ENCODE data around the gene BCL11A.

The BCL11A gene

GRCh38 chr2:60502144-60502543, 51.3 kb downstream of the BCL11A start:
- no peak for DNase-seq

- no peak for DNase-seq
Measured at GRCh38 chr2:60500861-60501260, 52.6 kb downstream of the BCL11A start.

DNA sequence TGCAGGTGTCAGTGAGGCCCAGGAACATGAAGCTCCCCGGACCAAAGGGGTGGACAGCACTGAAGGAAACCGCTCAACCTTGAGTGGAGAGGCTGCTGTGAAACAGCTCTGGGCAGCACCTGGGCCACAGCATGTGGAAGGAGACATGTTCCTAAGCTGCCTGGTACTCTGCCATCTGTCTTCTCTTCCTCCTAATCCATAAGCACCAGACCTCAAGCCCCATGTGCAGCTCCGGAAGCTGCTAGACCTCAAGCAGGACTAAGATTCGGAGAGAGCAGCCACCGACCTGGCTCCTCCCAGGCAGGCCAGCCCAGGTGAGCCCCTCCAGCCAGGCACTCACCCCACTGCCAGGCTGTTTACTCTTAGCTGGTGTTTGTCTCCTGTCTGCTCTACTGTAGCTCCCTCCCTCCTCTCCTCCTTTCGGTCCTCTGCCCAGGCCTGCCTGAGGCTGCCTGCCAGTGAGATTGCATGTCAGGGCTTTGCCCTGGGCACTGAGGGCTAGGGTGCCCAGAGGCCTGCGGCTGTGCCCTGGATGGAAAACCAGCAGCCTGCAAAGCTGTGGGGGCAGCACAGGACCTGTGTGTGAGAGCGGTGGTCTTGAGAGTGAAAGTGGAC, 53.7 kb downstream of the BCL11A start:
- DNase-seq, result no peak

- no peak for DNase-seq
Measured at GRCh38 chr2:60498816-60499429, 54.5 kb downstream of the BCL11A start.

DNA sequence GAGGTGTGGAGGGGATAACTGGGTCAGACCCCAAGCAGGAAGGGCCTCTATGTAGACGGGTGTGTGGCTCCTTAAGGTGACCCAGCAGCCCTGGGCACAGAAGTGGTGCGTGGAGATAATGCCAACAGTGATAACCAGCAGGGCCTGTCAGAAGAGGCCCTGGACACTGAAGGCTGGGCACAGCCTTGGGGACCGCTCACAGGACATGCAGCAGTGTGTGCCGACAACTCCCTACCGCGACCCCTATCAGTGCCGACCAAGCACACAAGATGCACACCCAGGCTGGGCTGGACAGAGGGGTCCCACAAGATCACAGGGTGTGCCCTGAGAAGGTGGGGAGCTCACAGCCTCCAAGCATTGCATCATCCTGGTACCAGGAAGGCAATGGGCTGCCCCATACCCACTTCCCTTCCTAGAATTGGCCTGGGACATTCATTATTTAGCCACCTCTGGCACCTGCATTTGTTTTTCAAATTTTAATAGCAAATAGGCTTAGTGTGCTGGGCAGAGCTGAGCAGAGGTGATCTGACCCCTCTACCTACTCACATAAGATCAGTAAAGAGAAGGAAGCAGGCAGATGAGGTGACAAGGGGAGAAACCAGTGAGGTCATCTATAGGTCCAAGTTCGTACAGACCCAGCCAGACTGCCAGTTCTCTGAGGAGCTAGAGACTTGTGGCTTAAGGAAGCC, 55.2 kb downstream of the BCL11A start:
- DNase-seq, result no peak

GRCh38 chr2:60497500-60497899, 56.0 kb downstream of the BCL11A start:
- DNase-seq, result no peak

- DNase-seq, result no peak
Measured at GRCh38 chr2:60496956-60497355, 56.5 kb downstream of the BCL11A start.

DNA sequence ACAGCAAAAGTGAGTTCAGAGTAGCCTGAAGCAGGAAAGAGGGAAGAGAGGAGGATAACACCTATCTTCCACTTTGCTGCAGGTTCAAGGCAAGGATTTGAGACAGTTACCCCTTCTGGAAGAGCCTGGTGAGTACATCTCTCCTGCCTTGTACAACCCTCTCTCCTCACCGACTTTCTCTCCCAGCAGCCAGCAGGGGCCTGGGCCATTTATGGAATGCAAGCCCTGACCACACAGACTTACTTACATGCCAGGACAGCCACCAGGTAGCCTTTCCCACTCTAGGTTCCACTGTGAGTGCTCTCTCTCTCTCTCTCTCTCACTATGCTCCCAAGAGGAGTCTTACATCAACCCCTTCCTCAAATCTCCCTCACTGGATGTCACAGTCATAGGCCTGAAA, 57.0 kb downstream of the BCL11A start:
- no peak for DNase-seq

GRCh38 chr2:60495041-60495625, 58.3 kb downstream of the BCL11A start:
- DNase-seq, result no peak

DNA sequence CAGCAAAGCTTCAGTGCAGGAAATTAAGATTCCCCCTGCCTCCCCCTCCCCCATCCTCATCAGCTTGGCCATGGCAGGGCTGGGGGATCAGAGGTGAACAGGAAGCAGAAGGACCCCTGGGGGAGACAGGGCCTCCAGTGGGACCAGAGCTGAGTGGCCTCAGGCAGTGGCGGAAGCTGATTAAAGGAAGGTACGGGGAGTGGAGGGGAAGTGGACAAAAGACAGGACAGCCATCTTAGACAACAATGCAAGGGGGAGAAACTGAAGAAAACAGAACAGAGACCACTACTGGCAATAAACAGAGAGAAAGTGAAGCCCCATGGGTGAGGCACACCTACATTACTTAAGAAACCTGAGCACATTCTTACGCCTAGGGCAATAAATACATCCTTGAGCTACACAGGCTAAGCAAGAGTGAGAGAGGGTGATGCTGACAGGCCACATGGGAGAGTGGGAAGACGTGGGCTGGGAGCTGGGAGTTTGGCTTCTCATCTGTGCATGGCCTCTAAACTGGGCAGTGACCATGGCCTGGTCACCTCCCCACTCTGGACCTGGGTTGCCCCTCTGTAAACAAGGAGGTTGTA, 59.6 kb downstream of the BCL11A start:
- no peak for DNase-seq

DNA sequence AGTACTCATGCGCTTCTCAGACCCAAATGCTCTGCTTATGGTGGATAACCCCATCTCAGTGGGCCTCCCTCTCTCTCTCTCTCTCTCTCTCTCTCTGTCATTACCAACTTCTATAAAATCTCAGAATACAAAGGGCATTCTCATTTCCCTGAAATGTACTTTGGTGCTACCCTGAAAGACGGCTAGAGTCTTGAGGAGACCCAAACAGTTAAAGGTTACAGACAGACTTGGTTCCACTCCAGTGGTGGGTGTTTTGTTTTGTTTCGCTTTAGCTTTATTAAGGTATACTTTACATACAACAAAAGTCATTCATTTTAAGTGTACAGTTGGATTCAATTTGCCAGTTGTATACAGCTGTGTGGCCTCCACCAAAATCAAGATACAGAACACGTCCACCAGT, 60.9 kb downstream of the BCL11A start:
- no peak for DNase-seq

GRCh38 chr2:60490848-60491247, 62.6 kb downstream of the BCL11A start:
- DNase-seq, result no peak

- DNase-seq, result no peak
Measured at GRCh38 chr2:60490441-60490840, 63.0 kb downstream of the BCL11A start.

GRCh38 chr2:60489289-60489688, 64.2 kb downstream of the BCL11A start:
- no peak for DNase-seq

- DNase-seq, result no peak
Measured at GRCh38 chr2:60488291-60488690, 65.2 kb downstream of the BCL11A start.

DNA sequence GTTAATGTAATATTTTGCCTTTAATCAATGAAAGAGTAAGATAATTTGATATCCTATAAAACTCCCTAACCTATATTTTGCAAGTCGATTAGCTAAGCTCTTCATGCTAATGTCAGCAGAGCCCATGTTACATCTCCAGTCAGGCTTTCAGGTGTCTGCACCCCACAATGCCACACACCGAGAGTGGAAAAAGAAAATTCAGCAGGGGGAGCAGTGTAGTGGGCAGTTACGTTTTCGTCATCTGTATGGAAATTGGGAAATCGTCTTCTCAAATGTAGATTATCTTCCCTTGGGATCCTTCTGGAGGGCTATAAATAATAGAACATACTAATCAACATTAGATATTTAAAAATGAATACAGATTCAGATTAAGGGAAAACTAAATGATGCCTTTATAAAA, 66.3 kb downstream of the BCL11A start:
- no peak for DNase-seq

- DNase-seq, result no peak
Measured at GRCh38 chr2:60486551-60486950, 66.9 kb downstream of the BCL11A start.

DNA sequence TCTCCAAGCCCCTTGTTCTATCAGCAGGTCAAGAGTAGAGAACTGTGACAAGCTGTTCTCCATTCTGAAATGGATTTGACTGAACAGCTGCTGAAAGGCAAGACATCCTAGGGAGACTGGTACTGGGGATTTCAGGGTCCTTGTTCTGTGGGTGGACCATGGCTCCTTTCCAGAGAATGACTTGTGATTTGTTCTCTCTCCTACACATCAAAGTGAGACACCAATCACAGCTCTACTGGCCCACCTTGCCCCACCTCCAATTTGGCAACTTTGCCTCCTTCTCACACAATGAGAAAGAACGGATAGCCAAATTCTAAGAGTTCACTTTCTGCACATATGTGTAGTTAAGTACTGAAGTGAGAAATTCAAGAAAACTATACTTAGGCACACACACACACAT, 67.4 kb downstream of the BCL11A start:
- DNase-seq, result no peak

DNA sequence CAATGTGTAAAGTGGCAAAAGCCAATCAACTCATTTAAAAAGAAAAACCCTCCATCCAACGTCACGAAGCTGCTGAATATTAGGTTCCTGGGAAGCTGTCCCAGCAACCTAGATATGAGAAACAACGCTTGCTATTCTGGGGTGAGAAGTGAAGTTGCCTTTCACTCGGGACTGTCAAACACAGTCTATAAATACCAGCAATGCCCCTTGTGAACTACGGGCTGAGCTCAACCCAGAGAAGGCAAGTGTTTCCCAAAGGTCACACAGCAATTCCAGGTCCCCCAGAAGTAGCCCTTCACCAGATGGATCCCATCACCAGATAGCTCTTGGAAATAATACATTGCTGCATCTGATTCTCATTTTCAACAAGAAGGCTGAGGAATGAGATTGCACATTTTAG, 67.9 kb downstream of the BCL11A start:
- DNase-seq, result no peak

DNA sequence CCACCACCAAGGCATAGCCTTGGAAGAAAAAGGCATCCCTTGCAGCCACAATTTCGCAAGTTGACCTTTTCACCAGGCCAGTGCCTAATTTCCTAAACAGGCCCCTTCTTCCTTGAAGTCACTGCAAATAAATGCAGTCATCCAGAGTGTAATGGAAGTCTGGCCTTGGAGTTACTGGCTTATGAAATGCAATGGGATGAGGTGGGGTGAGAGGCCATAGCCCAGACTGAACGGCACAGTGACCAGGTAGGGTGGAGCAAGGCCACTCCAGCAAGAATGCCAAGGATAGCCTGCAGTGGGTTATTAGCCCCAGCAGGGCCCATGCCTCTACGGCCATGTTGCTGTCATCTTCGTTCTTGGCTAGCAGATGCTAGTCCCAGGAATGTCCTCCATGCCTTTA, 68.4 kb downstream of the BCL11A start:
- DNase-seq, result no peak

DNA sequence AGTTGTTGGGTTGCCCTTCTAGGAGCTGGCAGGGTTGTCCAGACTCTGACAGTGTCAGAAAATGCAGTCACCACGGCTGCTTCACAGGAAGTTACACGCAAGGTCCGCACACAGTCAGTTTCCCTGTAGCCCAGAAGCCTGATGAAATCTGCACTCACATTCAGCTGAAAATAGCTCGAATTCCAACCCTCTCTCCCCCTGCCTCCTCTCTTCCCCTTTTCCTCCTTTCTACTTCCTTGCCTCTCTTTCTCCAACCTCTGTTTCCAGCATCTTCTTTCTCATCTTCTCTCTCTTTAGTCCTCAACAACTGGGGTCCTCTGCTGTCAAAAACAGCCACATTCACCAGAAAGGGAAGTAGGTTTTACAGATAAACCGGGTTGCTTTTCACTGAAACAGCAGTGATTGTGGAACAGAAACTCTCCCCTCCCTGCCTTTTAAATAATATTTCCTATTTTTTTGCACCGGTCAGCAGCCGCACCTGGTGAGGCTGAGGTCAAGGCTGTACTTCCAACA, 69.3 kb downstream of the BCL11A start:
- no peak for DNase-seq

DNA sequence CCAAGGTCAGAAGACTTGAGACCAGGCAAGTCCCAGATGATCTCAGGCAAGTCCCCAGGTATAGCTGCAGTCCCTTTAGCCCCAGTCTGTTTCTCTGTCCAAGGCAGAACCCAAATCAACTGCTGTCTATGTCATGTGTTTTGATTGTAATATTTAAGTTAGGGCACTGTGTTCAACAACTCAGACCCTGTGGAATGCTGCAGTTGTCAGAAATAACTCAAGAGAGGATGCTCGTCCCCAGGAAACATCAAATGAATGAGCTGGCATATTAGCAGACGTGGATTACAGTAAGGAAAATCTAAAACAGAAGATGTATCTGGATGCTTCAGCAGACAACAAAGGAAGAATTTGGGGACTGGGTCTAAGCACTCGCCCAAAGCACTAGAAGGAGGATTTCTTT, 70.1 kb downstream of the BCL11A start:
- no peak for DNase-seq

DNA sequence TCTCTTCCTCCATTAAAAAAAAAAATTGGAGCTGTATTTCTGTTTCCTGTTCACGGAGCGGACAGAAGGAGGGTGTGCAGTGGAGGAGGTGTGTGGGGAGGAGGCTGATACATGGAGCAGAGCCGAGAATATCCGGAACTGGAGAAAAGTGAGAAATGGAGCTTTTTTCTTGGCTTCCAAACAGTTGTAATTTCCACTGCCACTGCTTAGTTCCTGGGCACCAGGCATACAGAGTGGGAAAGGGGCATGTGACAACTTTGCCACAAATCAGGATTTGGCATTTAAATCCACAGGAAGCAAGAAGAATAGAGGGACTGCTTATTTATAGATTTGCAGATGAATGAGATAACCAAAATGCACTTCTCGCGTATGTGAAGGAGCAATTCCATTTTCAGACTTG, 71.2 kb downstream of the BCL11A start:
- no peak for DNase-seq

GRCh38 chr2:60481257-60481656, 72.2 kb downstream of the BCL11A start:
- no peak for DNase-seq
